ENCODE data around the gene CPT2.

CPT2 gene

DNA sequence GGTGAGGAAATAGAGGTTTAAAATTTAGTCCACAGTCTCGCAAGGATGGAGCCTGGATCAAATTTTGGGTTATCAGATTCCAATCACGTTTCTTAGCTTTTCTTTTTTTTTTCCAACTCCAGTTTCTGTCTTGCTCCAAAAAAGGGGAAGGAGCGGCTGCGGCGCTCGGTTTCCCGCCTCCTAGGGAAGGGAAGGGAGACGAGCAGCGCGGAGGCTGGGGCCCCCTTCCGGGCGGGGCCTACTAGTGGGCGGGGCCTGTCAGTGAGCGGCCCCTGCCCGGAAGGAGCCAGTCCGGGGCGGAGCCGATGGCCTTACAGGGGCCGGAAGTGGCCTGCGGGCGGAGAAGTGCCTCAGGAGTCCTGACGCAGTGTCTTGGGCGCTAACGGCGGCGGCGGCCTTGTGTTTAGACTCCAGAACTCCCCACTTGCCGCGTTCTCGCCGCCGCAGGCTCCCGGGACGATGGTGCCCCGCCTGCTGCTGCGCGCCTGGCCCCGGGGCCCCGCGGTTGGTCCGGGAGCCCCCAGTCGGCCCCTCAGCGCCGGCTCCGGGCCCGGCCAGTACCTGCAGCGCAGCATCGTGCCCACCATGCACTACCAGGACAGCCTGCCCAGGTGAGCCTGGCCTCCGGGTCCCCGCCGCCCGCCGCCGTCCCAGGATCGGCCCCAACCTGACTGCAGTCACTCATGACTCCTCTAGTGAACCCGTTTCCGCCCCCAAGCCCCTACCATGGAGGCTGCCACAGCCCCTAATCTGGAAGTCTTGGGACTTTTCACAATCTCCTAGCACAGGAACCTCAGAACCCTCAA lies at the start of gene CPT2:
TSS of gene CPT2 (plus strand) at position 340 of the 806 bp plus-strand sequence. CDS start at position 460, 120 bp downstream.
- peak; percentile 51 for DNase-seq

DNA sequence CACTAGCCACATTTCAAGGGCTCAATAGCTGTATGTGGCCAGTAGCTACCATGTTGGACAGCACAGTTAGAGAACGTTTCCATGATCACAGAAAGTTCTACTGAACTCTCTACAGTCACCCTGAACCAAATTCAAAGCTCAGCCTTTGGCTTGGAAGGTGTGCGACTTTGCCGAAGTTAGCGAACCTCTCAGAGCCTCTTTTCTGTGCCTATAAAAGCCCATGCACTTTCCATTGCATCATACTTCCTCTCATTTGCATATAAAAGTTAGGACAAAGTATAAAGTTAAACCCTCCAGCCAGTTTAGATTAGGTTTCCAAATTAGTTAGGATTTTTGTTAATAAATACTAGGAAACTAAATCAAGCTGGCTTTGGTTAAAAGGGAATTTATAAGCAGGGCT lies 49.5 kb upstream of the CPT2 start:
- DNase-seq = no peak

GRCh38 chr1:53148123-53148522 lies 48.5 kb upstream of the CPT2 start:
- no peak for DNase-seq

DNA sequence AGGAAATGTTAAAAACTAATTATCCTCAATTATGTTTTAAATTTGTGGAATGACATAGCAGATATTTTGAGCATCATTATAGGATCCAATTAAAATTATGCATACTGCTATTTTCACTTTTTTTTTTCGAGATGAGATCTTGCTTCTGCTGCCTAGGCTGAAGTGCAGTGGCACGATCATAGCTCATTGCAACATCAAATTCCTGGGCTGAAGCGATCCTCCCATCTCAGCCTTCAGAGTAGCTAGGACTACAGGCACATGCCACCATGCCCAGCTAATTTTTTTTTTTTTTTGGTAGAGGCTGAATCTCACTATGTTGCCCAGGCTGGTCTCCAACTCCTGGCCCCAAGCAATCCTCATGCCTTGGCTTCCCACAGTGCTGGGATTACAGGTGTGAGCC lies 42.9 kb upstream of the CPT2 start:
- no peak for DNase-seq

DNA sequence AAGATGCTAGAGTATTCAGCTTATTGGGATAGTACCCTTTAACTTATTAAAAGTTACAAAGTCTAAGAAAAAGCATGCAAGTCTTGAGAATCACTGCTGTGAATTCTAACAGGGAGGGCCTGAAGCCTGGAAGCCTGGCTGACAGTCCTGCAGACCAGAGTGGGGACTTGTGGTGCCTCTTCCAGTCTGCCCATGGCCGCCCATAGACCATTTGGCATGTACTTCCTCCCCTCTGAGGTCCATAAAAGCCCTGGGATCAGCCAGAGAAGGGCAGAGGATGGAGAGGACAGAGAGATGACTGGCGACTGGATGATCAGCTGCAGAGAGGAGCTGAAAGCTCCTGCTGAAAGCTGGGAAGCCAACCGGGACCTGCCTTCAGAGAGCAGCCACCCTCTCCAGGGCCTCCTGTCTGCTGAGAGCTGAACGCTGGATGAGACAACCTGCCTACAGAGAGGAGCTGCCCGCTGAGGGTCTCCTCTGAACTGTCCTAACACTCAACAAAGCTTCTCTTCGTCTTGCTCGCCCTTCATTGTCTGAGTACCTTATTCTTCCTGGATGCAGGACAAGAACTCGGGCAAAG lies 41.7 kb upstream of the CPT2 start:
- DNase-seq = no peak

DNA sequence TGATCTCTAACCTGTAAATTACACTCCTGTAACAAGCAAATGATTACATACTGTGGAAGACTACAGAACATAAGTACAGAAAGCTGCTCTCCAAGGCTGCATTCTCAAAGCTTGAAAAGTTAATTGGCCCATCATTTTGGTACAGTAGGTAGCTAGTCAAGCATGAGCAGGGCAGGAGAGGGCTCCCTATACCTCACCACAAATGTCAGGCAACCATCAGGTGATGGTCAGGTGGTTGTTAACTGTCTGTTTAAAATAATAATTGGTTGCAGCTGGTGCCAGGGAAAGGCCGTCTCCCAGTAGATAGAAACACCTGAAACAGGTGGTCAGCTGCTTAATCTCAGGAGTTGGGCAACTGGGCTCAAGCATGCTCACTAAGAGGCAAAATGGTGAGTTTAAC lies 41.1 kb upstream of the CPT2 start:
- DNase-seq = no peak

DNA sequence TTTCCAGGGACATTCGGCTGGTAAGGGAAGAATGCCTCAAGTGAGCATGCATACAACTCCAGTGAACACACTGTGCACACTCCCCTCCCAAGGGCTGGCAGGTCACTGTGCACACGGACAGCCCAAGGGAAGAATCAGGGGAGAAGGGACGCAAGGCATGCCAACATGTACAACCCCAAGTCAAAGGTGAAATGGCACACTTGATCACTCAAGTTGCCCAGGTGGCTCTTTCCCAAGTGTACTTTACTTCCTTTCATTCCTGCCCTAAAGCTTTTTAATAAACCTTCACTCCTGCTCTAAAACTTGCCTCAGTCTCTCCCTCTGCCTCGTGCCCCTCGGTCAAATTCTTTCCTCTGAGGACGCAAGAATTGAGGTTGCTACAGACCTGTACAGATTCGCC lies 40.7 kb upstream of the CPT2 start:
- DNase-seq = no peak

DNA sequence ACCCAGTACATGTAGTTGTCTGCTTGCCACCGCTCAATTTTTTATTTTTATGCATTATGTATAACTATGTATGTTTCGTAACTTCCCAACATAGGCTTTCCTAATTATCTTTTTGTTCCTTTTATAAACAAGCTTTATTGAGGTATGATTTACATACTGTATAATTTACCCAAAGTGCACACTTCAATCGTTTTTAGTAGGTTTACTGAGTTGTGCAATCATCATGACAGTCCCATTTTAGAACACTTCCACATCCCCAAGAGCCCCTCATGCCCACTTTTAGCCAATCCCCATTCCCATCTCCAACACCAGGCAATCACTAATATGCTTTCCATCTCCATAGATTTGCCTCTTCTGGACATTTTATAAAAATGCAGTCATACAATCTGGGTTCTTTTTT lies 39.8 kb upstream of the CPT2 start:
- no peak for DNase-seq

- DNase-seq = no peak
Measured at GRCh38 chr1:53158900-53159299, 37.7 kb upstream of the CPT2 start.

DNA sequence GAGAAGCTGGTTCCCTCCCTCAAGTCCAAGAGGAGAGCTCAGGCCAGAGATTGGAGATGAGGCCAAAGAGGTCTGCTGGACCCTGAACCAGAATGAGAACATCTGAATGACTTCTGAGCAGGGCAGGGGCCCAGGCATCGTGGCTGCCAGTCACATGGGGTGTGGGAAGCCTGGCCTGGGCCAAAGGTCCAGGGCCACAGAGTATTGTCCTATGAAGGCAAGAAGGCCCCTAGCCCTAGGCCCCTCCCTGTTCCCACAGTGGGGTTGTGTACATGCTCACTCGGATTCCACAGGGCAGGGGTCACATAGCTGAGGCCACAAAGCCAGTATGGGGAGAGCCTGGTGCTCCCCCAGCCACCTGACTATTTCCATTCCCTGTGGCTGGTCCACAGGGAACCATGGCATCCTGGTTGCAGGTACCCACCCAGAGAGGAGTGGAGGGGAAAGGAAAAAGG lies 35.7 kb upstream of the CPT2 start:
- DNase-seq = no peak

- DNase-seq = no peak
Measured at GRCh38 chr1:53162621-53163020, 34.0 kb upstream of the CPT2 start.

DNA sequence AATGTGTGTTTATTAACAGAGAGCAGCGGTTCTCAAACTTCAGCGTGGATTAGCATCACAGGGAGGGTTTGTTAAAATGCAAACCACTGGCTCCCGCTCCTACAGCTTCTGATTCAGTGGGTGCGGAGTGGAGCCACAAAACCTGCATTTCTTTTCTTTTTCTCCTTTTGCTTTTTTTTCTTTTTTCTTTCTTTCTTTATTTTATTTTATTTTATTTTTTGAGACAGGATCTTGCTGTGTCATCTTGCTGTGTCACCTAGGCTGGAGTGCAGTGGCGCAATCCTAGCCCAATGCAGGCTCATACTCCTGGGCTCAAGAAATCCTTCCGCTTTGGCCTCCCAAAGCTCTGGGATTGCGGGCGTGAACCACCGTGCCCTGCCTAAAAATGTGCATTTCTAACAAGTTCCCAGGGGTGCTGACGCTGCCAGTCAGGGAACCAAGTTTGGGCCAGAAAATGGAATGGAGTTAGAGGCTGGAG lies 33.3 kb upstream of the CPT2 start:
- DNase-seq = no peak

DNA sequence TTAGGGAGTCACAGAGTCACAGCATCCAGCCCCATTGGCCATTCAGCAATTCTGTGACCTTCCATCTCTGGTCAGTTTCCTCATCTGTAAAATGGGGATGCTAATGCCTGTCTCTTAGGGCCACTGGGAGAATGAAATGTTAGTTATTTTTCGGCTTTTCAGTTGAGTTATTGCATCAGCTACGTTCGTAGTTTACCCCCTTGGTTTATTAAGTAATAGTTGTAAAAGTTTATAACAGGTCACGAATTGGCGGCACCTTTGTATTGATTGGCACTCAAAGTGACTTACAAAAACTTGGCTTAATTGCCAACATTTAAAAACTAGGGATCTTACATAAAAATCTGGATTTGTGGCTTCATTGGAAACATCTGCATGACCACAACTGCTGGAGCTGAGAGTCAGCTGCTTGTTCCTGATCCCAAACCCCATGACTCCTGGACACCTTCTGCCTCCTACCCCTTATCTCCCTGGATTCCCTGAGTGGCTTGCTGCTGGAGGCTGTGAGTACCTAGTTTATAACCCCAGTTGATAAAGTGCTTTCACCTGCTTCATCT lies 31.1 kb upstream of the CPT2 start:
- DNase-seq = no peak

DNA sequence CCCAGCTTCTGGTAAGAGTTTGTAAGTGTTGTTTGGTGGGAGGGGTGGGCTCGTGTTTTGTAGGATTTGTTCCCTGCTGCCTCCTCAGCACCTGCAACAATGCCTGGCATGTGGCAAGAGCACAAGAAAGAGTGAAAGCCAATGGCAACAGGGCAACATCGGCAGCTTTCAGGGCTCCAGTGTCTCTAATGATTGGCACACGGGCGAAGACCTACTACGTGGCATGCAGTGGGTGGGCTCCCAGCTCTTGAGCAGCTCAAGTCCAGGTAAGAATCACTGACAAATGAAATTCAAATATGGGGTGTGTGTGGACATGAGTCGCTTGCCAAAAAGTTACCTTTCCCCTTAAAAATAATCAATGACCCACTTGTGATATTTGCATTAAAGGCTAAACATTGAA lies 30.3 kb upstream of the CPT2 start:
- no peak for DNase-seq

DNA sequence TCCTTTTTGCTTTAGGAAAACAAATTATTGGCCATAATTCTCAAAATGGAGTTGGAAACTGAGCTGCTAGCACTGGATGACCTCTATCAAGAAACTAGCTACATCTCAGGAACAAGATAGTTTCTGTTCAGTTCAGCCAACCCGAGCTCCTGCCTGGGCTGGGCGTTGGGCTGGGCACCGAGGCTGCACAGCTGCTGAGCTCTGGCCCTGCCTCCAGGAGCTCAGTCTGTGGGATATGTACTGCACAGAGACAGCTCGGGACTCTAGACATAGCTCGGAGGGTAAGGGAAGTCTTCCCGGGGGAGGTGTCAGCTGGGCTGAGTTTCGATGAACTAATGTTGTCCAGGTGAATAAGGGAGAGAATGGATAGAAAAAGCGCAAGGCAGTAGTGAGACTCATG lies 29.7 kb upstream of the CPT2 start:
- no peak for DNase-seq

- DNase-seq = peak; percentile 53
Measured at GRCh38 chr1:53172426-53173128, 24.0 kb upstream of the CPT2 start.

- DNase-seq = no peak
Measured at GRCh38 chr1:53174971-53175913, 21.4 kb upstream of the CPT2 start.

GRCh38 chr1:53176452-53177208 lies 20.0 kb upstream of the CPT2 start:
- peak; percentile 57 for DNase-seq

- no peak for DNase-seq
Measured at GRCh38 chr1:53180226-53180625, 16.4 kb upstream of the CPT2 start.

DNA sequence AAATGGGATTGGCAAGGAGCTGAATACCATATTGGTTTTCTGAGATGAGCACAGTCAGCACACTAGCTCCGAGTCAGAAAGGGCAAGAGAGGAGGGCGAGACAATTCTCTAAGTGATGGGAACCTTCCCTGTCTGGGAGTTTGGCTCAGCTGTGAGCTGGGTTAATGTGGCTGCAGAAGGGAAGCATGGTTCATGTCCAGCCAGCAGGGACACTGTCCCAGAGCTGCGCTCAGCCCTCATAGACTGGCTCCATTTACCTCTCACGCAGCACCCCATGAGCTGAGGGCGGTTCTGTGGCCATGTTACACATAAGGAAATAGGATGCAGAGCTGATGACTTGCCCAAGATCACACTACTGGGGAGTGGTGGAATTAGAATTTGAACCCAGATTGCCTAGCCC lies 15.7 kb upstream of the CPT2 start:
- DNase-seq = no peak

DNA sequence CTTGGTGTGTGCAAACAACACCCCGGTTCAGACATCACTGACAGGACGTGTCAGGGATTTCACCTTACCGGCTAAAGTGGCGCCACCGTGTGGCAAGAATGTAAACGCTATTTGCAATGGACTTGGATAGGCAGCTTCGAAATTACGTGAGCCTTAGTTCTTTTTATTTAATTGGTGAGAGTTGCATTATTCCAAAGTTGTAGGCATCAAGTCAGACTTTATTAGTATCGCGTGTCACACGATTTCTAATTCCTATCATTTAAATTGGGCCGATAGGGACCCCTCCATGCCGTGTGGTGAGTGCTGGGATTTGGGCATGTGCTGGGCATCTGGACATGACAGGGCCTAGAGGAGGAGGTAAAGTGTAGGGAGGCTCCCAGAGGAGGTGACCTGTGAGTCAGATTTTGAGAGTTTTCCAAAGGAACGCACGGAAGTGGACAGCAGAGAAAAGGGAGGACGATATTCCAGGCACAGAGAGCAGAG lies 14.5 kb upstream of the CPT2 start:
- no peak for DNase-seq

- no peak for DNase-seq
Measured at GRCh38 chr1:53182716-53183094, 13.9 kb upstream of the CPT2 start.

Measured in SHP77 treated with DMSO at 0.1 percent for 48 hours (cell line).